Measurements from ENCODE around the gene HSPB3. TPM values are rescaled to one million over a fixed set of nuclear protein-coding genes. Genes with fewer than 3 reads are reported as not detected.

HSPB3 gene
- total and polyA plus RNA-seq, 2 of the 4 experiments (the other 2 are of a cell fraction), result 0.31 to 0.54 TPM

DNA sequence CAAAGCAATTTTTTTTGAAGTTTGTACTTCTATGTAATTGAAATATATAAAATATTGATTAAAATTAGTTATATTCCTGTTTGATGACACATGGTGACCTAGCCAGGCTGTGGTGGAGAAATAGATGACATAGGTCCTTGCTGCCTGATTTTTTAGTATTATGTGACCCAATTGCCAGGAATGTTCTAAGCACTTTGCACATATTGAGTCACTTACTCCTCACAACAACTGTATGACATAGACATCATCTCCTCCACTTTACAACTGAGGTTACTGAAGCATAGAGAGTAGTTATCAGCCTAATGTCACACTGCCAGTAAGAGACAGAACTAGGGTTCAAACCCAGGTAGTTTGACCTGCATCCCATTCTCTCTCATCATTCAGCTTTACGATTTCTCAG, 35.8 kb downstream of the HSPB3 start:
- ChIA-PET POLR2A (ENCODE audit: unreplicated experiment) (interaction anchor here (0.6 kb wide), 1 partner anchor 1003 kb away, joined by 3 read pairs; no protein-coding TSS in a partner anchor), CTCF (interaction anchor here (1.6 kb wide), 1 partner anchor 248 kb away, joined by 5 read pairs; no protein-coding TSS in a partner anchor)
- Histone ChIP-seq H2AFZ (replicated peaks; ENCODE audit: low read length, poor library complexity) (no peak overlapping the region), H4K5ac (ENCODE audit: low read depth, low read length) (no peak overlapping the region), H3K9ac (ENCODE audit: low read depth, low read length) (no peak overlapping the region), H3K9me3 (ENCODE audit: control insufficient read depth, insufficient read depth, low read length) (peaks cover 2% of the 10 kb centered on the region), H3K4ac (ENCODE audit: low read depth, low read length) (no peak overlapping the region), H3K23ac (ENCODE audit: low read depth, low read length) (no peak overlapping the region), H3K18ac (ENCODE audit: low read depth, low read length) (no peak overlapping the region), H4K91ac (ENCODE audit: insufficient read depth, low read depth, low read length) (no peak overlapping the region), H3K56ac (ENCODE audit: extremely low read depth, insufficient read depth, low read length) (no peak overlapping the region), H3K36me3 (ENCODE audit: control insufficient read depth, insufficient read depth, low read length) (no peaks in the 10 kb centered on the region), H3K4me2 (ENCODE audit: low read depth, low read length) (no peak overlapping the region), H2BK120ac (ENCODE audit: low read depth, low read length) (no peak overlapping the region), H3K9me1 (ENCODE audit: insufficient read depth, low read length) (no peaks in the 10 kb centered on the region), H3K27me3 (ENCODE audit: control insufficient read depth, insufficient read depth, low read length) (peaks cover 14% of the 10 kb centered on the region; the same call in 1 of the 2 replicates), H4K20me1 (ENCODE audit: insufficient read depth, low read length) (no peaks in the 10 kb centered on the region), H2AK5ac (ENCODE audit: low read depth, low read length) (no peak overlapping the region), H2BK5ac (ENCODE audit: low read depth, low read length, poor library complexity, severe bottlenecking) (no peak overlapping the region), H3K79me1 (ENCODE audit: low read depth in 1 of 2, low read length in 2 of 2) (no peaks in the 10 kb centered on the region), H3K27ac (ENCODE audit: insufficient read depth, low read length) (no peak overlapping the region), H4K8ac (ENCODE audit: low read depth in 2 of 2, low read length in 2 of 2) (no peak overlapping the region), H3K4me1 (ENCODE audit: control insufficient read depth, insufficient read depth, low read length) (no peaks in the 10 kb centered on the region; the same call in 1 of the 2 replicates), H3K14ac (replicated peaks; ENCODE audit: low read depth, low read length) (no peak overlapping the region), H2BK20ac (ENCODE audit: low read depth, low read length) (no peak overlapping the region), H3K4me3 (ENCODE audit: insufficient read depth, low read depth, low read length) (no peak overlapping the region), H2AK9ac (replicated peaks; ENCODE audit: low read depth, low read length, poor library complexity) (no peak overlapping the region), H2BK15ac (ENCODE audit: low read depth, low read length) (no peak overlapping the region)
- TF ChIP-seq RCOR1 (IDR thresholded peaks at IDR 0.05; ENCODE audit: insufficient replicate concordance, low read length) (no peak), MXI1 (IDR thresholded peaks at IDR 0.05; ENCODE audit: borderline replicate concordance, low read depth, low read length) (no peak), RFX5 (IDR thresholded peaks at IDR 0.05; ENCODE audit: low read depth, low read length) (no peak), FOS (IDR thresholded peaks at IDR 0.05; ENCODE audit: low read depth, low read length) (no peak), MAZ (IDR thresholded peaks at IDR 0.05; ENCODE audit: borderline replicate concordance, low read depth, low read length) (no peak), BHLHE40 (IDR thresholded peaks at IDR 0.05; ENCODE audit: low read depth, low read length) (no peak), CEBPB (IDR thresholded peaks at IDR 0.05; ENCODE audit: low read depth, low read length) (no peak), RAD21 (IDR thresholded peaks at IDR 0.05; ENCODE audit: low read length) (no peak), NFE2L2 (IDR thresholded peaks at IDR 0.05; ENCODE audit: low read depth, low read length) (no peak)
- TF ChIP-seq, protein P1, sequence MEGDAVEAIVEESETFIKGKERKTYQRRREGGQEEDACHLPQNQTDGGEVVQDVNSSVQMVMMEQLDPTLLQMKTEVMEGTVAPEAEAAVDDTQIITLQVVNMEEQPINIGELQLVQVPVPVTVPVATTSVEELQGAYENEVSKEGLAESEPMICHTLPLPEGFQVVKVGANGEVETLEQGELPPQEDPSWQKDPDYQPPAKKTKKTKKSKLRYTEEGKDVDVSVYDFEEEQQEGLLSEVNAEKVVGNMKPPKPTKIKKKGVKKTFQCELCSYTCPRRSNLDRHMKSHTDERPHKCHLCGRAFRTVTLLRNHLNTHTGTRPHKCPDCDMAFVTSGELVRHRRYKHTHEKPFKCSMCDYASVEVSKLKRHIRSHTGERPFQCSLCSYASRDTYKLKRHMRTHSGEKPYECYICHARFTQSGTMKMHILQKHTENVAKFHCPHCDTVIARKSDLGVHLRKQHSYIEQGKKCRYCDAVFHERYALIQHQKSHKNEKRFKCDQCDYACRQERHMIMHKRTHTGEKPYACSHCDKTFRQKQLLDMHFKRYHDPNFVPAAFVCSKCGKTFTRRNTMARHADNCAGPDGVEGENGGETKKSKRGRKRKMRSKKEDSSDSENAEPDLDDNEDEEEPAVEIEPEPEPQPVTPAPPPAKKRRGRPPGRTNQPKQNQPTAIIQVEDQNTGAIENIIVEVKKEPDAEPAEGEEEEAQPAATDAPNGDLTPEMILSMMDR (conservative IDR thresholded peaks at IDR 0.05; ENCODE audit: low read depth, low read length), result no peak
- intact Hi-C loops (cut with micrococcal nuclease), result no loop called here
- no TSS peak for BruUV-seq (replicated peaks)
- ATAC-seq (ENCODE audit: low read depth) (no peak), DNase-seq (no peak)
- in situ Hi-C loops (cut with MboI; ENCODE audit: low sequenced_read_pairs), result loop anchor here (10.0 to 25.0 kb wide), 2 partner anchors 237 to 646 kb away; no protein-coding TSS in a partner anchor
- no CpG with 5 or more reads among the region's 1 CpG for WGBS, 2 experiments (ENCODE audit: extremely low coverage in 2 of 2, insufficient read length in 1 of 2)
- dilution Hi-C loops (cut with HindIII; ENCODE audit: low sequenced_read_pairs, unreplicated experiment), result no loop called here
